ENCODE results near the gene SYMPK.

Gene SYMPK

DNA sequence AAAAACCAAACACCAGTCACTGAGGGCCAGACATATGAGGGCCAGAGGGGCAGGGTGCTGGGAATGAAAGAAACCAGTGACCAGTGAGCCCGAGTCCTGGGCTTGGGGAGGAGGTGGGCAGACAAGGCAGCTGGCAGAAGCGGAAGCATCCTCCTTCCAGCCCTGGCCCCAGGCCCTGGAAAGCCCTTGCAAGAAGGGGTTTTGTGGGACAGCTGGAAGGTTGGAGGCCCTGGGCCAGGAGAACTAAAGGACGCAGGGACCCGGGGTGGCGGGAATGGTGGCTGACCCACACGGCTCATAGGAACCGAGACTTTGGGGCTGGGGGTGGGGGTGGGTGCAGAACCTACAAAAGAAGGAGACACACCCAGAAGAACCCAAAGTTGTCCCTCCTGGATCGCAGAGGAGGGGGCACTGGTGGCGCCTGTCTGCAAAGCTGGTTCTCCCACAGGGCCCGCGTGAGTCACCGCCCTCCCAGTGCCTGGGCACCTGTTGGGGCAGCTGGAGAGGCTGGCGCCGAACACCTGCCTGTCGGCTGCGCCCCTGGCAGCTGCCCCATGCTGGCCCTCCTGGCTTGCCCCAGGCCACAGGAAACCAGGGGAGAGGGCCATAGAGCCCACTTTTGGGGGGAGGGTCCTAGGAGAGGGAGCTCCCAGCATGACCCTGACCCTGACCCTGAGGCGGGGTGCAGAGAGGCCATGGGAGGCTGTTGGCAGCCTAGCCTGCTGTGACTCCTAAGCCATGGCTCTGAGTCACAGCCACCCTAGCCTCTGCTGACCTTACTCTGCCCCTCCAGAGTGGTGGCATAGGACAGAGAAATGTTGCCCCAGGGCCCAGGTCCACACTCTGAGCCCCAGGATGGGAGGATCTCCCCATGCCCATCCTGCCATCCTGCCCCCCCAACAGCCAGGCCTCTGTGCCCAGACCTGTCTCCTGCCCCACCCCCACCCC lies 81.5 kb downstream of the SYMPK start:
- DNase-seq (ENCODE audit: low spot score), result no peak

DNA sequence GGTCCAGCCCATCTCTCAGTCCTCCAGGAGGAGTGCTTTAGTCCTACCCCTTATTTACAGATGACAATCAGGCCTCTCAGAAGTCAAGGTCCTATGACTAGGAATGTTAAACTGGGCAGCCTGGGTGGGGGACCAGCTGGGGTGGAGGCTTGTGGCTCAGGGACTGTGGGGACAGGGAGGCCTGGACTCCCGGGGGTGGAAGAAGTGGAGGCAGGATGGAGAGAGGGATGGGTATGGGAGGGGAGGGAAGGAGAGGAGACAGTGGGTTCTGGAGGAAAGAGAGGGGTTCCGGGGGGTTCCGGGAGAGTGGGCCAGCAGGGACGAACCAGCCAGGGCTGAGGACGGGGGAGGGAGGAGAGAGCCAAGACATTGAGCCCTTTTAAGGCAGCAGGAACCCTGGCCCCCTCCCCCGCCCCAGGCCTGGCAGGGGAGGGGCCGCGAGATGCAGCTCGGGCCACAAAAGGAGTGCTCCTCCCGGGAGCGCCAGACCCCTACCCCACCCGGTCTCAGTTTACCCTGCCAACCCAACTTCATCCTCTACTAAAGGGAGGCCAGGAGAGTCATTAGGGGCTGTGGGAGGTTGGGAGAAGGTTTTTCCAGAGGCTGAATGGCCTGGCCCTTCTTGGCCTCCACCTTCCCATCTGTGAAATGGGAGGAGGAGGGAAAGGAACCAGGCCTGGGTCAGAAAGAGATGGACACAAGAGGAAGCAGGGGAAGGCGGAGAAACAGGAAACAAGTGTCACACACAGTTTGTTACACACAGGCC lies 82.3 kb downstream of the SYMPK start:
- no peak for DNase-seq (ENCODE audit: low spot score)

DNA sequence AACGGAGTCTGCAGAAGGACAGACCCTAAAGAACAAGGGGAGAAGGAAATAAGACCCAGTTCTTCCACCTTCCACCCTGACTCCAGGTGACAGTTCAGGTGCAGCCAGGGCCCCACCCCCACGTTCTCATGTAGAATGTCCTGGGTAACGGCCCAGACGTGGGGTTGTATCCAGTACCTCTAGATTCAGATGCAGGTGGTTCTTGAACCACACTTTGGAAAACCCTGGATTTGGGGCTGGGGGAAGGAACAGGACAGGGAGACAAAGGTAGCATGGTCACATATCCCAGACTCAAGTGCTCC lies 82.8 kb downstream of the SYMPK start:
- DNase-seq (ENCODE audit: low spot score), result no peak

DNA sequence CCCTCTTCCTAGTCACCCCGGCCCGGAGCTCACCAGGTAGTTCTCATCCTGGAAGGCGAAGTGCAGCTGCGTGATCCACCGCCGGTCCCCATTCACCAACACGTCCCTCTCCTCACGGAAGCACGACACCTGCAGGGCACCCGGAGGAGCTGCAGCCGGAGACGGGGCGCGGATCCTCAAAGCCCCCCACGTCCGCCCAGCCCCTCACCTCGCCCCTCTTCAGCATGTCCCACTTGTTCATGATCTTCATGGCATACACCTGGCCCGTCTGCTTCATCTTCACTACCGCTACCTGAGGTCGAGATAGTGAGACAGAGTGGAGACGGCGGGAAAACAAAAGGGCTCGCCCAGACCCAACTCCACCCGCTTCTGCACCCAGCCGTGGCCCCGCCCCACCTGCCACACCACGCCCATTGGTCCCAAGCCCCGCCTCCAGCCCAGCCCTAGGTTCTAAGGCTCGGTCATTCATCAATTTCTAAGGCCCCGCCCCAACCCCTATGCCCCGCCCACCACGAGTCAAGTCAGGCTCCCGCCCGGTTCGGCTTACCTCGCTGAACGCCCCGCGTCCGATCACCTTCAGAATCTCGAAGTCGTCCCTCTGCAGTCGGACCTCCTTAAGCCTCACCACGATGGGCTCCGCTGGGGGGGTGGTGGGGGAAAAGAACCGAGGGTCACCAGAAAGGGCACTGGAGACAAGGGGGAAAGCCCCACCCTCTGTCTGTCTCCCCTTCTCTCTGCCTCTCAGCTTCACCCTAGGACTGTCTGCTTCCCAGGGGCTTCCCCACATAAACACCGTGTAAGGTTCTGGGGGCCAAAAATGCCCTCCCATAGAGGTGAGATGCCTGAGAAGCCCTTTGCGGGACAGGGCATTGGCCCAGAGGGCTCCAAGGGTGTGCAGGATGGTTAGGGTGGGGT lies 83.5 kb downstream of the SYMPK start:
- peak; percentile 90 for DNase-seq (ENCODE audit: low spot score)

DNA sequence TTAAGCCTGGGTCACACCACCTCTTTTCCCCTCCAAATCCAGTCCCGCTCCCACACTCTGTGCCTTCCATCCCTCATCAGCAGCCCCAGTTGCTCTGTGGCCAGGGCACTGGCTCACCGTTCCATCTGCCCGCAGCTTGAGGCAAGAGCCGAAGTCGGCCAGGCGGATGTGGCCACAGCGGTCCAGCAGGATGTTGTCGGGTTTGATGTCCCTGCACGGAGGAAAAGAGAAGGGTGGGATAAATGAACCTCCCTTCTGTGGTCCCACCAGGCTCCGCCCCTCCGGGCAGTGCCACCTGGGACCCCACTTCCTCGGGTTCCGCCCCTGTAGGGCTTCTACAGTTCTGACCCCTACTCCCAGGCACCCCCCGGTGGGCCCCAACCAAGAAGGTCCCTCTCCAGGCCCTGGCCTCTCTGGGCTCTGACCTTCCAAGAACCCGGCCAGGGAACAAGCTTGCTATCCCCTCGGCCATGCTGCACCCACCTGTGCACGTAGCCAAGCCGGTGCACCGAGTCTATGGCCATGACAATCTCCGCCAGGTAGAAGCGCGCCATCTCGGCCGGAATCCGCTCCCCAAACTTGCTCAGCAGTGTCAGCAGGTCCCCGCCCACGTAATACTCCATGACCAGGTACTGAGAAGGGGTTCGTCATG lies 84.8 kb downstream of the SYMPK start:
- DNase-seq (ENCODE audit: low spot score), result no peak

DNA sequence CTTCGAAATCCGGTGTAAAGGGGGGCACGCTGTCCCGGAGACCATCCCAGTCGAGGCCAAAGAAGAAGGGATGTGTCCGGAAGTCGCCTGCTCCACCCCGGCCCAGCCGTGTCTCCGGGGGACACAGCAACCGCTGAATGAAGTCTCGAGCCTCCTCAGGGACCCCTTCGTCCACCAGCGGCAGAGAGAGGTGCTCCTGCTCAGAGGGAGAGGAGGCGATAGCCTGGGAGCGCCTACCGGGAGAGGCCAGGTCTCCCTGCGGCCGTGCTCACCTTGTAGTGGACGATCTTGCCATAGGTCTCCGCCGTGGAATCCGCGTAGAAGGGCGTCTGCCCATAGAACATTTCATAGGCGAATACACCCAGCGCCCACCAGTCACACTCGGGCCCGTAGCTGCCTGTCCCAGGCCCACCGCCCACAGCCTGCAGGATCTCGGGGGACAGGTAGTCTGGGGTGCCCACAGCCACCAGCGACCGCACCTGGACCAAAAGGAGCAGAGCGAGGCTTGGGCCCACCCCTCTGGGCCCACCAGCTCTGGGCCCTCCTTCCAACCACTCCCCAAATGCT lies 85.5 kb downstream of the SYMPK start:
- DNase-seq (ENCODE audit: low spot score), result no peak

DNA sequence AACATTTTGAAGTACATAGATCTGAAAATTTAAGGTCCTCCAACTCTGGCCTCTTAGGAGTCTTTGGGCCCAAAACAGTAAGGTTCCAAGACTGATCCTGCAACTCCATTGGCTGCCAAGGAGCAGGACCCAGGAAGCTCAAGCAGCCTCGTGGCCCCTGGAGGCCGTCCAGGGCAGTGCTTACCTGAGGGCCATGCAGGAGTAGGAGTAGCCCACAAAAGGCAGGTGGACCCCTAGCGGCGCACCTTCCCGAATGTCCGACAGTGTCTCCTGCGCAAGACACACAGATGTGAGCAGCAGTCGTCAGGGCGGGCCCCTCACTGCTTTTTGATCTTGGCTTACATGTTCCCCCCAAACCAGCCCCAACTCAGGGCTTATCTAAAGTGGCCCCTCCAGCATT lies 88.2 kb downstream of the SYMPK start:
- no peak for DNase-seq (ENCODE audit: low spot score)

DNA sequence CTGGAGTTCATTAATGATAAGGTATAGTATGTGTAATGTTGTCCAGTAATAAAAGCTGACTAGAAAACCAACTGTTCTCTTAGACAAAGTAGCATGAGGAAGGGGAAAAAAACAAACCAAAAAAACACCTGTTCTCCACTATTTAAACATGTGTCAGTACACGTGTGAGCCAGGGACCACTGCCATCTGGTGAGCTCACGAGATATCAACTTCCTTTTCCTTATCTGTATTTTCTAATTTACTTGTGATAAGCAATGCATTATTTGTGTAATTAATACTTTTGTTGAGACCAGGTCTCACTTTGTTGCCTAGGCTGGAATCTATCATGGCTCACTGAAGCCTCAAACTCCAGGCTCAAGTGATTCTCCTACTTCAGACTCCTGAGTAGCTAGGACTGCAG lies 89.6 kb downstream of the SYMPK start:
- DNase-seq (ENCODE audit: low spot score), result no peak

DNA sequence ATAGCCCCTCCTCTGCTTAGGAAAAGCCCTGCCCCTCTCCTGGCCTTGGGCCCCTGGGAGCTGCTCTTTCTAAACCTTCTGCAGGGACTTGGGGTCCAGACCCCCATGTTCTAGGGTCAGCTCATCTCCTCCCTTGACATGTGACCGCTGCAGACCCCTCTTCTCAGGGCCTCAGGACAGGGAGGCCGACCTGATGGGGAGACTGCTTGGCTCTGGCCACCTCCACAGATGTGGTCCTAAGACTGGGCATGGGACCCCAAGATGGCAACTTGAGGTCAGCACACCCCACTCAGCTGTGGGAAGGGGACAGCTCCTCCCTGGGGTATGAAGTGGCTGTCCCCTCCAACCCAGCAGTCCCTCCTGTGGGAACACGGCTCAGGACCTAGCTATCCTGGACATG lies 90.0 kb downstream of the SYMPK start:
- DNase-seq (ENCODE audit: low spot score), result no peak

DNA sequence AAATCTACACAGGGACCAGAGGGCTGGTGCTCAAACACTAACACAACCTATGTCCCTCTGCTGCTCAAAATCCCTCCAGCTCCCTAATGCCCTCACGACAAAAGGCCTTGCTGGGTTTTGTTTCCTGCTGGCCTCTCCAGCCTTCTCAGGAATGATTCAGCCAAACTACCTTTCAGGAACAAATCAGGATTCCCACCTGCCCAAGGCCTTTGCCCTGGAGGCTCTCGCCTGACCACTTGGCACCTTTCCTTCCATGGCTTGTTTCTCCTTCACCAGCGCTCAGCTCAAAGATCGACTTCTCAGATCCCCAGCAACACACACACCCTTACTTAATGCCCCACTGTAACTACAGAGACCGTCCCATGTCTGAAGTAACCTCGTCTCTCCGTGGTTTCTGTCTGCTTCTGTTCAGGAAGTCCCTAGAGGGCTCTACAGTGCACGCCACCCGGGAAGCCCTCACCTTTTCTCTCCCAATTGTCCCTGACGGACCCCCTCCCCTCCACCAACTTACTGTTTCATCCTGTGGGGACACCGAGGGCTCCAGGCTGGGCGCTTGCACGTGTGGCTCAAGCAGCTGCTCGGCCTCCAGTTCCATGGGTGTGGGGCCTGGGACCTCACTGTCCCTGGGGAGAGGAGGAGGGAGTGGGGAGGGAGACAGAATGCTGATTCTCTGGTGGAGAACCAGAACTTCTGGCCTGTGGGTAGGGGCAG lies 90.7 kb downstream of the SYMPK start:
- DNase-seq (ENCODE audit: low spot score), result no peak

DNA sequence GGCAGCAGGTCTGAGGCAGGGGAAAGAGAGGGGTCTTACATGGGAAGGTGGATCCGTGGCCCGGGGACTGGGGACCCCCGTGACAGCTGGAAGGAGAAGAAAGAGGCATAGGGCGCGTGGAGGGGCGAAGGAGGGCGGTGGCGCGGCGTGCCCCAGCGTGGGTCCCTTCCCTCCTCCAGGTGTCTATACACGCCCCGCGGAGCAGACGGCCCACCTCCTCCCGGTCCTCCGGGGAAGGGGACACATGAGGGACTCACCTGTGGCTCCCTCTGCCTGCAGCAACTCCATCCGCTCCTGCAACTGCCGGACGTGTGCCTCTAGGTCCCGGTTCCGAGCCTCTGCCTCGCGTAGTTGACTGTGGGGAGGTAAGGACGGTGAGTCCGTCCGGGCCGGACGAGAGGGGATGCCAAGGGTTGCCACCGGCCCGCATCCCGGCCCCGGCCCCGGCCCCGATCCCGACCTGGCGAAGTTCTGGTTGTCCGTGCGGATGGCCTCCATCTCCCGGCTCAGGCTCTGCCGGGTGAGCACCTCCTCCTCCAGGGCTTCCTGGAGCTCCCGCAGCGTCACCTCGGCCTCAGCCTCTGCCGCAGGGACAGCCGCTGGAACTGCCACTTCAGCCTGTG lies 91.5 kb downstream of the SYMPK start:
- DNase-seq (ENCODE audit: low spot score), result no peak

DNA sequence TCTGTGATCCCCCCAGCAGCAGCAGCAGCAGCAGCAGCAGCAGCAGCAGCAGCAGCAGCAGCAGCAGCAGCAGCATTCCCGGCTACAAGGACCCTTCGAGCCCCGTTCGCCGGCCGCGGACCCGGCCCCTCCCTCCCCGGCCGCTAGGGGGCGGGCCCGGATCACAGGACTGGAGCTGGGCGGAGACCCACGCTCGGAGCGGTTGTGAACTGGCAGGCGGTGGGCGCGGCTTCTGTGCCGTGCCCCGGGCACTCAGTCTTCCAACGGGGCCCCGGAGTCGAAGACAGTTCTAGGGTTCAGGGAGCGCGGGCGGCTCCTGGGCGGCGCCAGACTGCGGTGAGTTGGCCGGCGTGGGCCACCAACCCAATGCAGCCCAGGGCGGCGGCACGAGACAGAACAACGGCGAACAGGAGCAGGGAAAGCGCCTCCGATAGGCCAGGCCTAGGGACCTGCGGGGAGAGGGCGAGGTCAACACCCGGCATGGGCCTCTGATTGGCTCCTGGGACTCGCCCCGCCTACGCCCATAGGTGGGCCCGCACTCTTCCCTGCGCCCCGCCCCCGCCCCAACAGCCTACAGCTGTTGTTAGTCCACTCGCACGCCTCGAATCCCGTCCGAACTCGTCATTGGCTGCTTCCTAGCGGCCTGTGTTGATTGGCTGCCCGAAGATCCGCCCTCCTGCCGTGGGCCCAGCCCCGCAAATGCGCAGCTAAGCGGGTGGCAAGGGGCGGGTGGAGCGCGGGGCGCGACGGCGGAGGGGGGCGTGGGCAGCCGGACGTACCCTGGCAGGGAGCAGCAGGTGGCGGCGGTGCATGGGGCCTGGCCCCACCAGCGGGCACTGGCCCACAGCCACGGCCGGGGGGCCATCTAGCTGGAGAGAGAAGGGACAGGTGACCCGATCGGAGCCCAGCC lies 92.5 kb downstream of the SYMPK start:
- peak; percentile 96 for DNase-seq (ENCODE audit: low spot score)

DNA sequence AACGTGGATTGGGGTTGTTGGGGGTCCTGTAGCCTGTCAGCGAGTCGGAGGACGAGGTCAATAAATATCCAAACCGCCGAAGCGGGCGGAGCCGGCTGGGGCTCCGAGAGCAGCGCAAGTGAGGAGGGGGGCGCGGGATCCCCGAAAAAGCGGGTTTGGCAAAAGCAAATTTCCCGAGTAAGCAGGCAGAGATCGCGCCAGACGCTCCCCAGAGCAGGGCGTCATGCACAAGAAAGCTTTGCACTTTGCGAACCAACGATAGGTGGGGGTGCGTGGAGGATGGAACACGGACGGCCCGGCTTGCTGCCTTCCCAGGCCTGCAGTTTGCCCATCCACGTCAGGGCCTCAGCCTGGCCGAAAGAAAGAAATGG lies 93.1 kb downstream of the SYMPK start:
- DNase-seq (ENCODE audit: low spot score), result no peak

DNA sequence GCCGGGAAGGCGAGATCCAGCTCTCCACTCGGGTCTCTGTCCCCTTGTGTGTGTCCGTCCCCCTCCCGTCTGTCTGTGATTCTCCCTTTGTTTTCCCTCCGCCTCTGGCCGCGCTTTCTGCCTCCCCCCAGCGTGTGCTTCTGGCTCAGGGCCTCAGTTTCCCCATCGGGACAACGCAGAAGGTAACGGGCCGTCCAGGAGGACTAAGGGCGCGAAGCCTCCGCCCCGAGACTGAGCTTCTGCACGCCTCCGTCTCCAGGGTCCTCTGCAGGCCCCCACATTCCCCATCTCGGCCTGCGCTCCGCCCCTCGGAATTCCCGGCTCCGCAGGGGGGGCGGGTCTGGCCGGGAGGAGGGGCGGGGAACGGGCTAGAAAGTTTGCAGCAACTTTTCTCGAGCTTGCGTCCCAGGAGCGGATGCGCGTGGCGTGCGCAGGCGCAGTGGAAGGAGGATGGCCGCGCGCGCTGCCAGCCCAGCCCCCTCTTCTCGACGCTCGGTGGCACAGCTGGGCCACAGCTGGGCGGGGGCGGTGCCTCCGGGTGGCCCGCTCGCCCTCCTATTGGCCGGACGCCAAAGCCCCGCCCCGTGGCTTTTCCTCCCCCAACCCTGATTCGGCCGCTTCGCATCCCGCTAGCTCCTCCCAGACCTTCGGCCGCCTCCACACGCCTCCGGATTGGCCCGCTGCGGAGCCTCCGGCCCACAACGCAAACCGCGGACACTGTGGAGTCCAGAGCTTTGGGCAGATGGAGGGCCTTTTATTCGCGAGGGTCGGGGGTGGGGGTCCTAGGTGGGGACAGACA lies 93.8 kb downstream of the SYMPK start, which contains the start of gene SIX5:
TSS of gene SIX5 (minus strand) at position 269 of the 799 bp plus-strand sequence. CDS start 408 bp downstream, outside the sequence.
- peak; percentile 99 for DNase-seq (ENCODE audit: low spot score)

DNA sequence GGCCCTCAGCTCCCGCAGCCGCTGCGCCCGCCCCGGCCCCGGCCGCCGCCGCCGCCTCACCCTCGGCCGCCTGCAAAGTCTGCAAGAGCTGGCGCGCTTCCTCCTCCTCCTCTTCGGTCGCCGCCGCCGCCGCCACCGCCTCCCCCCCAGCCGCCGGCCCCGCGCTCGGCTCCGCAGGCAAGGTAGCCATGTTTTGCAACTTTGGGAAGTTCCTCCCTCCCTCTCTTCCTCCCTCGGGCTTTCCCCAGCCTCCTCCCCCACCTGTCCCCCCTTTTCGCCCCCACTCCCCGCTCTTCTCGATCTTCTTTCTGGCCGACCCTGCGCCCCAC lies 94.3 kb downstream of the SYMPK start:
- DNase-seq (ENCODE audit: low spot score), result no peak

DNA sequence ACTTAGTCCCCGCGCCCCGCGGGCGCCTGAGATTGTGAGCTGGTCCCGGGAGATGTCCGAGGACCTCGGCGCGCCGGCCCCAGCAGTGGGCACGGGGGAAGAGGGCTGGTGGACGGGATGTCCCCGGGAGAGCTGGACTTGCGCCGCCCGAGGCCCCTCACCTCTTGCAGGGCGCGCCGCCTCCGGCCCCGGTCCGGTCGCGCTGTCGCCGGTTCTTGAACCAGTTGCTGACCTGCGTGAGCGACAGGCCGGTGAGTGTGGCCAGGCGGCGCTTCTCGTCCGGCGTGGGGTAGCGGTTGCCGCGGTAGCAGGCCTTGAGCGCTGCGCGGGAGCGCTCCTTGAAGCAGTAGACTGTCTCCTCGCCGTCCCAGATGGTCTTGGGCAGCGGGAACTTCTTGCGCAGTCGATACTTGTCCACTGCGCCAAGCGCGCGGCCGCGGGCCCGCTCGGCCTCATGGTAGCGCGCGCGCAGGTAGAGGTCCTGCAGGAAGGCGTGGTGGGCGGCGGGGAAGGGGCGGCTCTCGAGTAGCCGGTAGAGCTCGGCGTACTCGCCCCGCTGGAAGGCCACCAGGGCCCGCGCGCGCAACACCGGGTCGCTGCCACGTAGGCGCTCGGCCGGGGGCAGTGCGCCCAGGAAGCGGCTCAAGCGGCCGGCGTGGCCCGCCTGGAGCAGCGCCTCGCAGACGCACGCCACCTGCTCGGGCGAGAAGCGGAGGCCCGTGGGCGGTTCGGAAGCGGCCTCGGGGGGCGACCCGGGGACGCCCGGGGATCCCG lies 94.9 kb downstream of the SYMPK start:
- DNase-seq (ENCODE audit: low spot score), result no peak

DNA sequence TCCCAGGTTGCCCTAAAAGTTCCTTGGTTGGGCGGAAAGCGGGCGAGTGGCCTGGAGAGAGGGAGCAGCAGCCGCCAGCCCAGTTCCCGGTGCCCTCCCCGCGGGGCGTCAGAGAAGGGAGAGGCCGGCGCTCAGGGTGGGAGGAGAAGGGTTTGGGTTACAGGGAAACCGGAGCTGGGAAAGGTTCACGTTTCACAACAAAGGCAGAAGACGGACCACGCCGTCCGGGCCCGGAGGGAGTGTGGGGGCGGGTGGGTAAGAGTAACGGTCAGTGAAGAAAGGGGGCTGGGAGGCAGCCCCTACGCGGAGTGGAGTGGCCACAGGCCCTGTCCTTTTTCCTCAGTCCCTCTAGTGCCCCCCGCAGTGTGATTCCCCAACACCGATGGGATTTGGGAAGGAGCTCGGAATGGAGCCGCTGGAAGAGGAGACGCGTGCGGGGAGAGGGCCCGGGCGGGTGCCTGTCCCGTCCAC lies 95.5 kb downstream of the SYMPK start:
- no peak for DNase-seq (ENCODE audit: low spot score)
